ENCODE data around the gene TEX22. TPM values are rescaled to one million over a fixed set of nuclear protein-coding genes. Genes with fewer than 3 reads are reported as not detected.

The TEX22 gene
- total and polyA plus RNA-seq, 7 donors, result 0.10 to 0.75 (median 0.34) TPM; not detected in 2

DNA sequence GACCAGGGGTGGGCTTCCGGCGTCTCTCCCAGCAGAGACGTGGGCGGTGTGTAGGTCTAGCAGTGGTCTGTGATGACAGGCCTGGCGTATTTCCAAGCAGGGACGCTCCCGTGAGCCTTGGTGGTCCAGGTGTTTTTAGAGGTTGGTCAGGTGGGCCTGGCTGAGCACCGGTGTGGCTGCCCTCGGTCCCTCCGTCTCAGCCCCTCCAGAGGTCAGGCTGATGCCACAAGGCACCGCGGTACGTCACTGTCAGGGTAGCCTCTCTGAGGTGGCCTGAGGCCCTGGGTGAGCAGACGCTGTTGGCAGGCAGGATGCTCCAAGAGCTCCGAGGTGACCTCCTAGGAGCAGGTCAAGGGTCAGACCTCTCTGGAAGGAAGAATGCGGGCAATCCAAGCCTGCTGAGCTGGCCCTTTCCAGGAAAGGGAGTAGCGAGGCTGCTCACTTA lies 34.8 kb downstream of the TEX22 start:
- DNase-seq, result no peak
- ATAC-seq, result peak in 1 of 4 donors; percentile 21
- Histone ChIP-seq H3K27ac (no peak overlapping the region), H3K9me3 (no peaks in the 10 kb centered on the region), H3K4me1 (no peaks in the 10 kb centered on the region), H3K4me3 (no peak overlapping the region), H3K27me3 (ENCODE audit: insufficient read depth in 3 of 3, low read length in 2 of 3) (no peaks in the 10 kb centered on the region), H3K36me3 (ENCODE audit: insufficient read depth in 1 of 2, low read depth in 1 of 2) (no peaks in the 10 kb centered on the region)
- 74 to 85% (median 79%) methylated on average over 17 of the region's 17 CpGs for WGBS, 3 donors
- intact Hi-C loops (cut with DNase I), result no loop called here
- TF ChIP-seq, protein P1, sequence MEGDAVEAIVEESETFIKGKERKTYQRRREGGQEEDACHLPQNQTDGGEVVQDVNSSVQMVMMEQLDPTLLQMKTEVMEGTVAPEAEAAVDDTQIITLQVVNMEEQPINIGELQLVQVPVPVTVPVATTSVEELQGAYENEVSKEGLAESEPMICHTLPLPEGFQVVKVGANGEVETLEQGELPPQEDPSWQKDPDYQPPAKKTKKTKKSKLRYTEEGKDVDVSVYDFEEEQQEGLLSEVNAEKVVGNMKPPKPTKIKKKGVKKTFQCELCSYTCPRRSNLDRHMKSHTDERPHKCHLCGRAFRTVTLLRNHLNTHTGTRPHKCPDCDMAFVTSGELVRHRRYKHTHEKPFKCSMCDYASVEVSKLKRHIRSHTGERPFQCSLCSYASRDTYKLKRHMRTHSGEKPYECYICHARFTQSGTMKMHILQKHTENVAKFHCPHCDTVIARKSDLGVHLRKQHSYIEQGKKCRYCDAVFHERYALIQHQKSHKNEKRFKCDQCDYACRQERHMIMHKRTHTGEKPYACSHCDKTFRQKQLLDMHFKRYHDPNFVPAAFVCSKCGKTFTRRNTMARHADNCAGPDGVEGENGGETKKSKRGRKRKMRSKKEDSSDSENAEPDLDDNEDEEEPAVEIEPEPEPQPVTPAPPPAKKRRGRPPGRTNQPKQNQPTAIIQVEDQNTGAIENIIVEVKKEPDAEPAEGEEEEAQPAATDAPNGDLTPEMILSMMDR (IDR thresholded peaks at IDR 0.05), result no peak

DNA sequence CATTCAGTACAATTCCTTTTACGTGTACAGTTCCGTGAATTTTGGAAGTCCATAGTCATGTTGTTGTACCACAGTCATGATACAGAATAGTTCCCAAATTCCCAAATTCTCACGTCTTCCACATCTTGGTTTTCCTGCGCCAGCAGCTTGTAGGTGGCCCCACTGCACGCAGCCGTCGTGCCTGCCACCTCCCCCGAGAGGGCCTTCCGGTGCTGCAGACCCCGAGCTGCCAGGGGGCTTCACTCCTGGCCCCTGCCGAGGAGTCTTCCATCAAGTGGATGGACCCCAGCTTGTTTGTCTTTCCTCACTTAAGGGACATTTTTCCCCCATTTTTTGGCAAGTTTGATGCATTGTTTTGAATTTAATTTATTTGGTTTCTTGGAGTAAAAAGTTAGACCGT lies 38.1 kb downstream of the TEX22 start:
- intact Hi-C loops (cut with DNase I), result no loop called here
- whole genome bisulfite sequencing, 3 donors, result 85 to 88% (median 87%) methylated on average over 12 of the region's 12 CpGs
- Histone ChIP-seq H3K27ac (no peak overlapping the region), H3K36me3 (ENCODE audit: insufficient read depth in 1 of 2, low read depth in 1 of 2) (no peaks in the 10 kb centered on the region), H3K9me3 (no peaks in the 10 kb centered on the region), H3K4me1 (no peaks in the 10 kb centered on the region), H3K4me3 (no peak overlapping the region), H3K27me3 (ENCODE audit: insufficient read depth in 3 of 3, low read length in 2 of 3) (no peaks in the 10 kb centered on the region)
- TF ChIP-seq, protein P1 (IDR thresholded peaks at IDR 0.05), result no peak
- no peak for ATAC-seq
- DNase-seq, result no peak

DNA sequence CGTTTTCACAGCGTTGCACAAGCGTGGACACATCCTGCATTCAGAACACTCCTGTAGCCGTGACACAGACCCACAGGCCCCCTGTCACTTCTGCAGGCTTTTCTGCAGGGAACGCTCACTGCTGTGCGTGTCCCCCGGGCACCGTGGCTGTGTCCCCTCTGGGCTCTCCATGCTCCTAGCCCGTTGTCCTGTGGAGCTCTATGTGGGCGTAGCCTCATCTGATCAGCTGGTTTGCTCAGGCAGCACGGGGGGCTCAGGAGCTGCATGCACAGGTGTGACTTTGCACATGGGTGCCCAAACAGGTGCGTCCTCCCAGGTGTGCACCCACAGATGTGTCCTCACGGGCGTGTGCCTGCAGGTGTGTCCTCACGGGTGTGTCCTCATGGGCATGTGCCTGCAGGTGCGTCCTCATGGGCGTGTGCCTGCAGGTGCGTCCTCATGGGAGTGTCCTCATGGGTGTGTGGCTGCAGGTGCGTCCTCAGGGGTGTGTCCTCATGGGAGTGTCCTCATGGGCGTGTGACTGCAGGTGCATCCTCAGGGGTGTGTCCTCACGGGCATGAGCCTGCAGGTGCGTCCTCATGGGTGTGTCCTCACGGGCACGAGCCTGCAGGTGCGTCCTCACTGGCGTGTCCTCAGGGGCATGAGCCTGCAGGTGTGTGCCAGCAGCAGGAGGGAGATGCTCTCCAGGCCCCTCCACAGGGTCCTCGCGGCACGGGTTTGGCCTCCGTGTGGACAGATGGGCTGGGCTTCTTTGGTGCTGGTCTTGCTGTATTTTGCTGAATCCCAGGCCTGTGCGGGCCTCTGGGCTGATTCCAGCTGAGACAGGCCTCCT lies 38.8 kb downstream of the TEX22 start:
- no peak overlapping the region for H3K27ac ChIP-seq
- DNase-seq (no peak), ATAC-seq (no peak)
- no peaks in the 10 kb centered on the region for H3K4me1 ChIP-seq
- no peak overlapping the region for H3K4me3 ChIP-seq
- intact Hi-C loops (cut with DNase I), result no loop called here
- 86 to 92% (median 91%) methylated on average over 30 to 31 of the region's 31 CpGs for WGBS, 3 donors
- H3K9me3 ChIP-seq, result no peaks in the 10 kb centered on the region
- peaks cover 0 to under 1% of the 10 kb centered on the region in 2 donors for H3K36me3 ChIP-seq (ENCODE audit: insufficient read depth in 1 of 2, low read depth in 1 of 2)
- TF ChIP-seq, protein P1 (IDR thresholded peaks at IDR 0.05), result no peak
- no peaks in the 10 kb centered on the region for H3K27me3 ChIP-seq (ENCODE audit: insufficient read depth in 3 of 3, low read length in 2 of 3)

DNA sequence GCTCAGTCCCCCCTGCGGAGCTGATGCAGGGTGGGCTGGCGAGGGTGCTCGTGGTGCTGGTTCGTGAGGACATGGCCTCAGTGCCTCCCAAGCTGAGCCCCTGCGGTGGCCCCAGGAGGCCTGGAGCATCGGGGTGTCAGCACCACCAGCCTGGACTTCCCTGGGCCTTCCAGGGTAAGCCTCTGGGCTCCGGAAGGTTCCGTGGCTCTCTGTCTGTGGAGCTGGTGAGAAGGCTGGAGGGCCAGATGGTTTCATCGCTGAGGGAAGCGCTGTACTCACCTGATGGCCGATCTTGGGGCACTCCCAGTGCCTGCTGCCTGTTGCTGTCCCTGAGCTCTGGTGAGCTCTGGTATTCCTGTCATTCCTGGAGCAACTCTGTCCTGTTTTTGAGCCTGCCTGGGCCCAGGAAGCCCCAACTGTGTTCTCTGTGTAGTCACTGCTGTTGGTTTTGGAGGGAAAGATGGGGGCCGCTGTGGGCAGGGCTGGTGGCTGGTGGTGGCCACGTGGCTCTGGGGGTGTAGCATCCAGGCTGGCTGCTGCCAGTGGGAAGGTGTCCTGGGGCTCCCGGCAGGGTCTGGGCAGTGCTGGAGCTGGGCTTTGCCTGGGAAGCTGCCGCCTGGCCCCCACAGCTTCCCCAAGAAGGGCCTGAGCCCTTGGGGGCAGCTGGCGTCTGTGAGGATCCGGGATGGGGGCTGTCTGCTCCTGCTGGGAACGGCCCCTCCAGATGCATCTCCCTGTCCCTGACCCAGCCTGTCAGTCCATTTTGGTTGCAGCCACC lies 39.6 kb downstream of the TEX22 start:
- TF ChIP-seq, protein P1 (IDR thresholded peaks at IDR 0.05), result no peak

More for the DNA sequence above, 39.6 kb downstream of the TEX22 start:
- 88 to 93% (median 91%) methylated on average over 17 to 18 of the region's 18 CpGs for WGBS, 3 donors
- Histone ChIP-seq H3K9me3 (no peaks in the 10 kb centered on the region), H3K4me1 (no peaks in the 10 kb centered on the region), H3K36me3 (ENCODE audit: insufficient read depth in 1 of 2, low read depth in 1 of 2) (peaks cover 0 to 4% of the 10 kb centered on the region in 2 donors), H3K27me3 (ENCODE audit: insufficient read depth in 3 of 3, low read length in 2 of 3) (no peaks in the 10 kb centered on the region), H3K4me3 (no peak overlapping the region), H3K27ac (no peak overlapping the region)
- intact Hi-C loops (cut with DNase I), result no loop called here
- no peak for ATAC-seq
- no peak for DNase-seq

All from psoas muscle (tissue), 8 donors.